Medulla oblongata (tissue), 1 donor: ENCODE measurements around the gene RAD52.

ENCODE experiments used
- DNase-seq: peaks from one replicate; pipeline ENCODE4 v3.0.0-alpha.2; 2015; ENCODE audit errors: extremely low spot score

Gene RAD52

DNA sequence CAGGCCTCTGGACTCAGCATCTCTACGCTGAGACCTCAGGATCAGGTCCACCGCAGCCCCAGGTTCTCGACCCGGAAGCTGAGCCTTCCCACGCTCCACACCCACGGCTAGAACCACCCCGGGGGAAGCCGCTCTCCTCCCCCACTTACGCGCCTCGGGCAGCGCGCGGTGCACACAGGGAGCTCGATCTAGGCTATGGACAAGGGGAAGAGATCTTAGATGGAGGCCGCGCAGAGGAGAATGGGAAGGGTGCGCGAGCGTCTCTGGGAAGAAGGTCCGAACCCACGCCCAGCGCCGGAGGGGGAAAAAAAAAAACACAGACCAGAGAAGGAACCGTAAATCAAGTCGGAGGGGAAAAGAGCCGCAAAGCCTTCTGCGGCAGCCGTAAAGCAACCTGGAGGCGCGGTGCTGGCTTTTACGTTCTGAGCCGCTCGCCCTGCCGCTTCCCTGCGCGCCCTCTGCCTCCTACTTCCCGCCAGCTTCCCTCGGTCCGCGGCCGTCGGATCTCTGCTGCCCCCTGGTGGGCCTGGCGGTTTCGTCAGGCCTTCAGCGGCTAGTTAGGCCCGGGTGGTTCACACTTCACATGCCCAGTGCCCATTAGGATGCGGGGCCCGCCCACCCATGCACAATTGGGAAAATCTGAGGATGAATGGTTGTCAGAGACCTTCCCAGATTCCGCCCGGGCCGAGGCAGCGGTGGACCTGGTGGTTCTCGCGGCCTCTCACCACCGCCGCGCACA is at the start of gene RAD52:
Gene RAD52 (minus strand): TSS at position 242 of the 739 bp plus-strand sequence. CDS start 16,636 bp downstream, outside the sequence.
- peak; percentile 98 for DNase-seq

DNA sequence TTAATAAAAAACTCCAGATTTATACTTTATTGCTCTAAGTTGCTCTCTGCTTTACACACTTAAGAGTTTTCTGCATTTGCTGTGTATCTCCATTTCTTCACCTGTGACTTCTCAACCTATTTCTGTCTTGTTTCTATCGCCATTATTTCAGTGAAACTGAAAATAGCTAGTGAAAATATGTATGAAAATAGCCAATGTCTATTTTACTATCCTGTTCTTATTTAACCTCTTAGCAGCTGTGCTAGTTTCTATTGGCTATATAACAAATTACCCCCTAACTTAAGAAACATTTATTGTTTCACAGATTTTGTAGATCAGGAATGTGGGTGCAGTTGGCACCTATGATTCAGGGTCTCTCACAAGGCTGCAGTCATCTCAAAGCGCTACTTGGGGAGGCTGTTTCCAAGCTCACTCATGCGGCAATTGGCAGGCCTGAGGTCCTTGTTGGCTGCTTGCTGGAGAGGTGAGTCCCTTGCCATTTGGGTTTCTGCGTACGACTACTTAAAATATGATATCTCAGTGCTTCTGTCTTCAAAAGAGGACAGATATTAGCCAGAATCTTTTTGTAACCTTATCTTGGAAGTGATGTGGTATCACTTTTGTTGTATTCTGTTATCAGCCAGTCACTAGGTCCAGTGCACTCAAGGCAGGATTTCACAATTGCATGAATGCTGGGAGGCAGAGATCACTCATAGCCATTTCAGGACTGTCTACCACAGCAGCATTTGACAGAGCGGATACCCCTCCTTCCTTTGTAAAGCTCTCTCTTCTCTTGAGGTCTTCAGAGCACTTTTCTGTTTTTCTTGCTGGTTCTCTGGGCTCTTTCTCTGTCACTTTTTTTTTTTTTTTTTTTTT is 48.8 kb upstream of the RAD52 start:
- DNase-seq: no peak

DNA sequence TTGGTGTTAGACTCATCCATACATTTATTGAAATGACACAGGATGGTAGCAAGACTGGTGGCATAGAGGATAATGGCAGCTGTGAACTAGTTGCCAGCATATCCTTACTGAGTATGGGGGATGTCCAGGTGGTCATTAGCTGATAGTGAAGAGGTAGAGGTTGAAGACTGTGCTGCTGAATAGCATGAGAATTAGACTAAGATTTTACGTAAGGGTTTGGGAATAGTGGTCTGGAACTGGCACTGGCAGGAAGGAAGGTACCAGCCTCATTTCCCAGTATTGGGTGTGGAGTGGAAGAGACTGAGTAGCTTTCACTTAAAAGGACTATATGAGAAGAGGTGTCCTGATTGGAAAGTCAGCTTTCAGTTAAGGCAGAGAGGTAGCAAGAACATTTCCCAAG is 48.0 kb upstream of the RAD52 start:
- DNase-seq: no peak

DNA sequence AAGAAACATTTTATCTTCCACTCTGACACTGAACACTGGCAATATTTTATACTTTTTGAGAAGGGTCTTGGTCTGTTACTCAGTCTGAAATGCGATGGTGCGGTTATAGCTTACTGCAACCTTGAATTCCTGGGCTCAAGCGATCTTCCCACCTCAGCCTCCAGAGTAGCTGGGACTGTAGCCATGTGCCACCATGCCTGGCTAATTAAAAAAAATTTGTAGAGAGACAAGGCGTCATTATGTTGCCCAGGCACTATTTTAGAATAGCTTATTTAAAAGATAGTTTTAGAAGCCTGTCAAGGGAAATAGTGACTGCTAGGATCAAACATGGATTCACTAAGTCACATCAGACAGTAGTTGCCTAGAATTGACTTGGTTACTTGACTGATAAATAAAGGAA is 47.4 kb upstream of the RAD52 start:
- DNase-seq: no peak

DNA sequence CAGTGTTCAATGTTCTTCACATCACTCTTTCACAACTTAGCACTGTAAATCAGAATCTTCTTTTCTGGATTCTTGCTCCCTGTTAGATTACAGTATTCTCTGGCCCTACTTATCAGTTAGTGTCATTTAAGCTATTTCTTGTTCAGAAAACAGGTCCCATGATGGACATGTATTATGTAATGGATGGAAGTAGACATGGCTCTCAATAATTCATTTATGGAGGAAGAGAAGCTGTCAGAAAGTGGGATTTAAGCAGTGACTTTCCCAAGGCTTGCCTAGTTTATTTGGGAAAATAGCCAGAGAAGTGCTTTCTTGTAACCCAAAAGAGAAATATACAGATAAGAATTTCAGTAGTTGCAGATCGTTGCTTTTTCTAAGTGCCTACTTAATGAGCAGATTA is 43.2 kb upstream of the RAD52 start:
- DNase-seq: peak; percentile 21

DNA sequence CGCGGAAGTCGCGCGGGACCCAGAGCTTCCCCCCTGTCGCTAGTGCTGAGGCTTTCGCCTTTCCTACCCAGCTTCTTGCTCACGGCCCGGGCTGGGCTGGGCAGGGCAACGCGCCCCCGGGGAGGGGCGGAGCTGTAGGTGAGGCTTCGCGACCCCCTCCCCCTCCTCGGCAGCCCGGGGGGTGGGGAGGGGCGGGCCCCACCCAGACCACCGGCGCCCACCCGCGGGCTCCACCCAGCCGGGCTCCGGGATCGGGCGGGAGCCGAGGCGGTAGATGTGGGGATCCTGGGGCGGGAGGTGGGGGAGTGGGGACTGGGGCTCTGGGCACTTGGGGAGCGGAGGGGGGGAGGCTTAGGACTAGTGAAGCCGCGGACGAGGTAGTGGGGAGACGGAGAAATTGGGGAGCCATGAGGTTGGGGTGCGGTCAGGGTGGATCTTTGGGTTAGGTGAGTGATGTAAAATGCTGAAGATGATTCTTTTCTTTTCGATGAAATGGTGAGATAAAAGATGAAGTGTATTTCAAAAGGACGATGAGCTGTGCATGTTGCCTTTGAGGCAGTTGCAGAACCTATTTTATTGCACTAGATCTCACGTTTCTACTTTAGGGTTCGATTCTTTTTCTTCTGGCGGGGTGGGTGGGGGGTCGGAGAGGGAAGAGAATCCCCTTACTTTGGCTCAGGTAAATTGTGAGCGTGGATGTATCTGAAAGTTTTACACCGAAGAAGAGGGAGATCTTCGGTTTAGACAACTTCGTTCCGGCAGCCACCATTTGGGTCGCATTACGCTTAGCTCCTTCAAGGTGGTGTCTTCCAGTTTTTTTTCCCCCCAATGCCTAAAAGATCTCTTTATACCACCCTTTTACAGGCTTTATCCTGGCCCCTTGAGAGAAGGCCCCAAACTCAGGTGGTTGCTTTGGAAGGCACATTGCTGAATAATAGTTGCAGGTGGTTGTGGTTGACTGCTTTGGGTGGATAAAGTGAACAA is 42.1 kb upstream of the RAD52 start:
- peak; percentile 35 for DNase-seq

DNA sequence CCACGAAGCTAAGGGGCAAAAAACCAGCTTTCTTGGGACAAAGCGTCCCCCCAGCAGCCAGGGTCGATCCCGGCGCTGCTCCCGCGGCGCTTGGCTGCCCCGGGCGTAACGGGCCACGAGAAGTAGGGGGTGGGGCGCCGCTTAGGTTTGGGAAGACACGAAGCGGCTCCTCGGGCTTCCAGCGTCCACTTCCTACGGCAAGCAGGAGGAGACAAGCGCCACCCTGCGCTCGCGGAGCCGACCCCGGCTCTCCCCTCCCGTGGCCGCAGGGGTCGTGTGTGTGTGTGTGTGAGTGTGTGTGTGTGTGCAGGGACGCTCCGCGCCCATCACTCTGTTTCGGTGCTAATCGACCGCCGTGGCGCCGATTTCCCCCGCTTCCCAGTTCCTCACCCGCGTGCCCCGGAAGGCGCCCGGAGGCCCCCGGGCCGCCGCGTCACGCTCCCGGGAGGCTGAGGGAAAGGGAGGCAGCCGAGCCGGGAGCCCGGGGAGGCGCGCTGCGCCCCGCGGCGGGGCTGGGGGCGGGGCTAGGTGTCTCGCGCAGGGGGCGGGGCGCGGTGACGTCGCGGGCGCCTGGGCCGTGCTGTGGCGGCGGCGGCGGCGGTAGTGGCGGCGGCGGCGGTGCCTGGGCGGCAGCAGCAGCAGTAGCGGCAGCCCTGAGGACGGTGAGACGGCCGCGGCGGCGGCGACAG is 41.3 kb upstream of the RAD52 start, which contains the start of gene ERC1:
Gene ERC1 (plus strand): TSS at position 563 of the 689 bp plus-strand sequence. CDS start 36,681 bp downstream, outside the sequence.
- peak; percentile 90 for DNase-seq

DNA sequence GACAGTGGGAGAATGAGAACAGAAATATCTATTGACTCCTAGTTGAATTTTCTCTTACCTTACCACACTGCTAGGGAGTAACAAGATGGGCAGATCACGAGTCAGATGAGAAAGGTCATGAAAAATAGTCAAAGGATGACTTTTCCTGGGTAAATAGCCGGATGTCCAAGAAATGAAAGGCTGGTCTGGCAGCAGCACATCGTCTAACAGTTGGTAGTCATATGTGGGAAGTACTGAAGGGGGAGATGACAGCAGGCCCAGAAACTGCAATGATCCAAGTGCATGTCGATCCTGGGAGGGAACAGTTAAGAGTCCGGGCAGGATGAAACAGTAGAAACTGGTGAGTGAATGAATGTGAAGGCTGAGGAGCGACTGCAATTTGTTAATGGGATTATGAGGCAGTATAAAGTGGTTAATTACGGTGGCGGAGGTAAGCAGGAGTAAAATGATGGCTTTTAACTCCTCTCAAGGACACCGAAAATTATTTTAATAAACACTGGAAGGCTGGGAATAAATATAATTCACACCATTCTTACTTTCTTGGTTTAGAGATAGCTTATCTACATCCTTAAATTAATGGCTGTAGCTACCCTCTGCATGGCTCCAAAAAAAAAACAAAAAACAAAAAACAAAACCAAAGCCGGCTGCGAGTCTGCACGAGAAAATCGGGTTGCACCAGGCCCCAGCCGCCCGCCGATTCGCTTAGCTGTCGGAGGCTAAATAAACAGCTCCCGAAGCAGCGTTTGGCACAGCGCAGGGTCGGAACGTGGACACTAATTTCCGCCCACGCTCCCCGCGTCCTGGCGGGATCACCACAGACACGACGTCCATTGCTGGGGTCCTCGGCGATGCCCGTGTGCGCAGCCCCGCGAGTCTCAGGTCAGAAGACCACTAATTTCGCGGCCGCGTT is 40.5 kb upstream of the RAD52 start:
- peak; percentile 47 for DNase-seq

DNA sequence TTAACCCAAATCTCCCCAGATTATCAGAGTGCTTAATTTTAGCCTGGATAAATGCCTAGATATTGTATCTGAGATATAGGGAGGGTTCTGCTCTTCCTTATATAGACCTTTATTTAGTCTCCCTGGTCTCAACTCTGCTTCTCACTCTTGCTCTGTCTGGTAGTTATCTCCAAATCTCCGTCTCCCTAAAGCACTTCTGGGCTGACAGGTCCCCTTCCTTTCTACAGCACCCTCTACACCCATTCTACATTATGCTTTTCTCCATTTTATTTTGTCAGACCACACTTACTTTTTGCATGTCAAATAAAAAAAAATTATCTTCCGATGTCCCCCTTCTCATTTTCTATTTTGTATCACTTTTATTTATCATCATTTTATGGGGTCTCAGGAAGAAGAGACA is 39.6 kb upstream of the RAD52 start:
- no peak for DNase-seq

DNA sequence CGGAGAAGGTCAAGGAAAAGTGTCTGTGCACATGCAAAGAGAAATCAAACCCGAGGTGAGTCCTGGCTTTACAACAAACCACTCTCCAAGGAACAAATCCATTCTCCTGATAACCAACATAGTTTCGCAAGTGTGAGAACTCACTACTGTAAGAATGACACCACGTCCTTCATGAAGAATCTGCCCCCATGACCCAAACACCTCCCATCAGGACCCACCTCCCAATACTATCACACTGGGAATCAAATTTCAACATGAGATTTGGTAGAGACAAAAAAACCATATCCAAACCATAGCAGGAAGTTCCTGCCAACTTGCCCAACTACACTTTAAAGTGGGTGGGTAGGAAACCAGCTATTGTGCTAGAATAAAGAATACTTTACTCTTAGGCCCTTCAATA is 39.2 kb upstream of the RAD52 start:
- DNase-seq: no peak

DNA sequence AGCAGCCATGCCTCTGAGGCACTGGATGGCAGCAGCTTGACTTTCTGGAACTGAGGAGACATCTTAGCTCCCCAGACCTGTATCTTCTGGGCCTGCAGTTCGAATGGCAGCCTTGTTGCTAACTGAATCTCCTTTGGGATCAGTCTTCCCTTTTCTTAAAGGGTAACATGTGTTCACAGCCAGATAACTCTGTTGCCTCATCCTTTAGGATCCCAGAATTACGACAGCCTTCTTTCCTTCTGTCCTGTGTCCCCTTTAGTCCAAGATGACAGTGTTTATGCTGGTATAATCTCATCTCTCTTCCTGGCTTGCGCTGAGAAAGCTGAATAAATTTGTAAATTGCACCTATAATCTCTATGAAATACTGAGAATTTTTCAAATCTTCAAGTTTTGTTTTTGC is 32.5 kb upstream of the RAD52 start:
- DNase-seq: no peak

DNA sequence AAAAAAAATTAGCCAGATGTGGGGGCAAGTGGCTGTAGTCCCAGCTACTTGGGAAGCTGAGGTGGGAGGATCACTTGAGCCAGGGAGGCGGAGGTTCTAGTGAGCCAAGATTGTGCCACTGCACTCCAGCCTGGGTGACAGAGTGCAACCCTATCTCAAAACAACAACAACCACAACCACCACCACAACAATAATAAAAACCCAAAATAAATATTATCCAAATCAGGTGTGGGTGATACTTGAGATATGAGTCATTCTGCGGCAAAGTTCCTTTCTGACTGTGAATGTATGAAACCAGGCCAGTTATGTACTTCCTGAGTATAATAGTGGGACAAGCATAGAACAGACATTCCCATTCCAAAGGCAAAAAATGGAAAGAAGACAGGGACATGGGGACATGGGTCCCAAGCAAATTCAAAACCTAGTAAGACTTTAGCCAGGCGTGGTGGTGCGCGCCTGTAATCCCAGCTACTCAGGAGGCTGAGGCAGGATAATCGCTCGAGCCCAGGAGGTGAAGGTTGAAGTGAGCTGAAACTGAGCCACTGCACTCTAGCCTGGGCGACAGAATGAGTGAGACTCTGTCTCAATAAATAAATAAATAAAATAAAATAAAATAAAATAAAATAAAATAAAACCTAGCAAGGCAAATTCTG is 31.8 kb upstream of the RAD52 start:
- no peak for DNase-seq

DNA sequence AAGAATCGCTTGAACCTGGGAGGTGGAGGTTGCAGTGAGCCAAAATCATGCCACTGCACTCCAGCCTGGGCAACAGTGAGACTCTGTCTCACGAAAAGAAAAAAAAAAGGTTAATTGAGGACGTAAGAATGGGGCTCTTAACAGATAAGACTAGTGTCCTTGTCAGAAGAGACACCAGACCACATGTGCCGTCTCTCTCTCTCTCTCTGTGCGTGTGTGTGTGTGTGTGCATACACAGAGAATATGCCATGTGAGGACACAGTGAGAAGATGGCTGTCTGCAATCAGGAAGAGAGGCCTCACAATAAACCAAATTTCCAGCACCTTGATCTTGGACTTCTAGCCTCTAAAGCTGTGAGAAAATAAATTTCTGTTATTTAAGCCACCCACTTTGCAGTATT is 29.9 kb upstream of the RAD52 start:
- no peak for DNase-seq

DNA sequence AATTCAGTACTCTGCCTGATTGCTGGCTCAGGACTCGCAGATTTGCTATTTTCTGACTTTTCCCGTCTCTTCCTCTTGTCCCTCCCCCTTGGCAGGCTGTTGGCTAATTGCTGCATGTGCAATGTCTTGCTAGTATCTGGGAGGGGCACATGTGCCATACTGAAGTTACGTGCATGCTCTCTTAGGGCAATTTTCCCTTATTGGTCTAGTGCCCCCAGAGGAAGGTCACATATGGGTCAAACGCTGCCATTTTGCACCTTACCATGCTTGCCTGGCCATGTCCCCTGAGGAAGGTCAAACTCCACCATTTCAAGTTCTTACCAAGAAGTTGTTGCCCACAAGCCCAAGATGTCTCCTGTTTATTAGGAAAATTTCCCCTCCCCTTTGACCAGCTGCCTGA is 27.7 kb upstream of the RAD52 start:
- DNase-seq: no peak

DNA sequence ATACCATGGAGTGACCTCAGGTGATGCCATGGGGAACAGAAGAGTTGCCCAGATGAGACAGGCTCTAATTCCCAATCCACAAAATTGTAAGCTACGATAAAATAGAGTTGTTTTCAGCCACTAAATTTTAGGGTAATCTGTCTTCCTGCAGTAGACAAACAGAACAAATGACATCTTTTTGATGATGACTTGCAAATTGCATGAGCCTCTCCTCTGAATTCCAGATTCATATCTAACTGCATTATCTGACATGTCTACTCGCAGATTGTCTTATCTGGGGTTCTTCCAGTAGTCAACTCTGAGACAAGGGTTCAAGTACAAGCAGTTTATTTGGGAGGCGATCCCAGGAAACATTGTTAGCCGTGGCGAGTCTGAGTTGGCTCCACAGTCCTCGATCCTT is 27.1 kb upstream of the RAD52 start:
- no peak for DNase-seq

DNA sequence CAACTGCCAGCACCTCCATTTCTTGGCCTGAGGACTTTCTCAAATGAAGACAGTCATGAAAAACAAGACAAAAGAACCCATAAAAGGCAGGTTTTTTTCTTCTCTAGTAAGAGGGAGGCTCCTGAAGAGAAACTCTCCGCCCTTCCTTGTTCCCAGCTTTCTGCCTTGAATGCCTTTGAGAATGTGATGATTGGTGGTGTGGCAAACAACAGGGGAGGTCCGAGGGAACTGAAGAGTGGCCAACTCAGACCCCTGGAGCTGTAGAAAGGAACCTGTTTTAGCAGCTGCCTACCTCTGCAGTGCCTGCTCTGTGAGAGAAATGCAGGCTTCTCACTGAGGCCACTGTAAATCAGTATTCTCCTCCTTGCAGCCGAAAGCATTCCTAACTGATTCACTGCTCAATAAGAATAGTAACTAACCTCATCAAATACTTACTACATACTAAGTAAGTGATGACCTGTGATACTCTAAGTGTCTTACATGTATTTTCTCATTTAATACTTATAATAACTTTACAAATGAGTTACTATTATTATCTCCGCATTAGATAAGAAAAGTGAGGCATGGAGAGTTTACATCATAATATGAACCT is 24.9 kb upstream of the RAD52 start:
- DNase-seq: no peak

DNA sequence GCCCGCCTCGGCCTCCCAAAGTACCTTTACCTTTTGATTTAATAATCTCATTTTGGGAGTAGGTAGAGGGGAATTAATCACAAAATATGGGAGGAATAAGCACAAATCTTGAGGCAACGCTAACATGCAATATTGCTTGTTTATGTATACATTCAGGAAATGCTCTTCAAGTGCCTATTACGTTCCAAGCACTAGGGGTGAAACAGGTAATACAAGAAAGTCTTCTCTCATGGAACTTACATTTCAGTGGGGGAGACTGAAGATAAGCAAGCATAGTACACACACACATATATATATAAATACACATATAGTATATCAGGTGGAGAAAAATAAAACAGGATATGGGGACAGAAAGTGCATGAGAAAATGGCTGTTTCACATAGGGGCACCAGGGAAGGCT is 22.5 kb upstream of the RAD52 start:
- no peak for DNase-seq

DNA sequence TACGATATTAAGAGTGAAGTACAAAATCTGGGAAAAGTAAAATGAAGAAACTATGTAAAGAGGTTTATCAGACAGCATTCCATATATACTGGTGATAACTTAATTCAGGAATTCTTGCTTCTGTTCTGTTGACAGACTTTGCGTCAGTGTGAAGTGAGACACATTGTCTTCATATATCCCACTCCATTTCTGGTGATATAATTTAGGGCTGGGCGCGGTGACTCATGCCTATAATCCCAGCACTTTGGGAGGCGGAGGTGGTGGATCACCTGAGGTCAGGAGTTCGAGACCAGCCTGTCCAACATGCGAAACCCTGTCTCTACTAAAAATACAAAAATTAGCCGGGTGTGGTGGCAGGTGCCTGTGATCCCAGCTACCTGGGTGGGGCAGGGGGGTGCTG is 20.3 kb upstream of the RAD52 start:
- DNase-seq: no peak

DNA sequence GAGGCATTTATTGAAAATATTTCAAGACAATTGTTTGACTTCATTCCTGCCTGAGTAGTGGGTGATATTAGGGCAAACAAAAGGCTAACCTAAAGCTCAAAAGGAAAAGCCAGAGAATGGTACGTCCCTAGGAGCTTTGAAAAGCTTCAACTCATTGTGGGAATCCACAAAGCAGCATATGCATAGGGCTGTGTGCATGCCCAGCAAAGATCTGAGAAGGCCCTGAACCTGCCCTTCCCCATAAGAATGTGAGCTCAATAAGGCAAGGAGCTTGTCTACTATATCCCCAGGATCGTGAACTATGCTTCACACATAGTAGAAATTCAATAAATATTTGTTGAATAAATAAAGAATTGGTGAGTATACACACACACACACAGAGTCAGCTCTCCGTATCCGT is 19.1 kb upstream of the RAD52 start:
- DNase-seq: no peak
